GM19463 (cell line): ENCODE data around the gene ANKS1A.
"Not testable (repeated sequence)": the region's sequence is repeated elsewhere in the genome, so short reads cannot be mapped to it uniquely, and the experiment has no call there.

Source experiments
- ATAC-seq: cut with Tn5 transposase; IDR thresholded peaks from one replicate; pipeline ENCODE4 v1.9.1; 2021; ENCODE audit warnings: mild to moderate bottlenecking, moderate library complexity; ENCODE audit not compliant: unreplicated experiment

Gene ANKS1A

GRCh38 chr6:34888874-34889555 lies at the start of gene ANKS1A:
Gene ANKS1A (plus strand): TSS chr6:34889255. CDS start chr6:34889403, 148 bp downstream.
- ATAC-seq, result peak; percentile 58

DNA sequence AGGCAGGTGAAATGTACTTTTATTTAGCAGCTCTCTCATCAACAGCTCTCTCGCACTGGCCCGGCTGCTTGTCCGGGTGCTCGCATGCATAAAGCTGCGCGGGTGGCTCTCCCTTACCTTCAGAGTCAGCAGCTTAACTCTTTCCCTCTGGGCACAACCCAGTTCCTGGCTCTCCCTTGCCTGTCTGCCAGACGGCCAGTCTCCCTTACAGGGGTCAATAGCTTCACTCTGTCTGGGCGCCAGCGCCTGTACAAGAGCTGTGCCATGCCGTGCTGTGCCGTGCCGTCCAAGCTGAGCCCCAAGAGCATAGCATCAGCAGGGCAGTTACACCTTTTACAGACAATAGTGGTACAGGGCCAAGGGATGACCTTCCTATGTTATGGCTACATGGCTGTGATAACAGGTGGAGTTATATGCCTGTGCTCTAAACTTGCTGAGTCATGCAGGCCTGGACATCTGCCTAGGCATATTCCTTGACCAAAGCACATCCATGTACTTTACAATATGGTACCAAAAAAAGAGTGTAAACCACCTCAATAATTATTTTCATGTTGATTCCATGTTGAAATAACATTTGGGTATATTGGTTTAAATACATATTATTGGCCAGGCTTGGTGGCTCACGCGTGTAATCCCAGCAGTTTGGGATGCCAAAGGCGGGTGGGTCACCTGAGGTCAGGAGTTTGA lies 49.2 kb upstream of the ANKS1A start:
- no peak for ATAC-seq

- ATAC-seq, result not testable (repeated sequence)
Observed at GRCh38 chr6:34849066-34849465, 40.0 kb upstream of the ANKS1A start.

GRCh38 chr6:34851361-34851760 lies 37.7 kb upstream of the ANKS1A start:
- ATAC-seq, result no peak

GRCh38 chr6:34852406-34853085 lies 36.5 kb upstream of the ANKS1A start:
- ATAC-seq, result no peak

GRCh38 chr6:34855463-34855862 lies 33.6 kb upstream of the ANKS1A start:
- ATAC-seq, result no peak

DNA sequence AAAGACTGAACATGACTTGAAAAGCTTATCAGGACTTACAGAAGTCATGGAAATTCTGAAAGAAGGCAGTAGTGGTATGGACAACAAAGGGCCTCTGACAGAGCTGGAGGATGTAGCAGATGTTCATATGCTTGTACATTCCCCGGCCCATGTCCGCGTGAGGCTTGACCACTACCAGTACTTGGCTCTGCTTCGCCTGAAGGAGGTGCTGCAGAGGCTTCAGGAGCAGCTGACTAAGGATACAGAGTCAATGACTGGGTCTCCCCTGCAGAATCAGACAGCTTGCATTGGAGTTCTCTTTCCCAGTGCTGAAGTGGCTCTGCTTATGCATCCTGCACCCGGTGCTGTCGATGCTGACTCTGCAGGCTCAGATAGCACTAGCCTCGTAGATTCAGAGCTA lies 30.4 kb upstream of the ANKS1A start:
- ATAC-seq, result no peak

GRCh38 chr6:34859951-34860350 lies 29.1 kb upstream of the ANKS1A start:
- ATAC-seq, result no peak

DNA sequence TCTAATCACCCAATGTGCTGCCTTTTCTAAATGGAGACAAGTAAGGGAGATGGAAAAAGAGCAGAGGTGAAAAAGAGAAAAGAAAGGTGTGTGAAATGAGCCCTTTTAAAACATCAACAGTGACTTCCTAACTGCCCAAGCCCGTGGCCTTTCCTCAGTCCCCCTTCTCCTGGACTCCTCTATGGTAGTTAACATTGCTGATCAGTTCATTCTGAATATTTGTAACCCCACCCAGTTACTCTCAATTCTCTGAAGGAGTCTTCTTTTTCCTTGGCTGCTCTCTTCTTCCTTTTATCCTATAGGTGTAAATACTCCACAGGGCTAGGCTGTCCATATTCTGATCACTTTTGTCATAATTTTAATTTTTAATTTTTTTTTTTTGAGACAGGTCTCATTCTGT lies 28.3 kb upstream of the ANKS1A start:
- no peak for ATAC-seq

DNA sequence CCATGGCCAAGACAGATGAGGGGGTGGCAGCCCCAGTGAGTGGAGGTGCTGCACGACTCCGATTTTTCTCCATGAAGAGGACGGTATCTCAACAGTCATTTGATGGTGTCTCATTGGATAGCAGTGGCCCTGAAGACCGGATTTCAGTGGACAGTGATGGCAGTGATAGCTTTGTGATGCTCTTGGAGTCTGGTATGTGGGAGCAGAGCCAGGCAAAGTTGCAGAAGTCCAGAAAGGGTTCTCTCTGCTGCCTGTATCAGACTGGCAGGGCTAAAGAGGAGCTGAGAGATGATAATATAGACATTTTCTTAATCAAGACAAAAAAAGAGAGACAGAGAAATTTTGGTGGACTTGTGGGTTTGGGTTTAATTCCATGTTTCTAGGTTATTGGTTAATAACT lies 25.0 kb upstream of the ANKS1A start:
- no peak for ATAC-seq

DNA sequence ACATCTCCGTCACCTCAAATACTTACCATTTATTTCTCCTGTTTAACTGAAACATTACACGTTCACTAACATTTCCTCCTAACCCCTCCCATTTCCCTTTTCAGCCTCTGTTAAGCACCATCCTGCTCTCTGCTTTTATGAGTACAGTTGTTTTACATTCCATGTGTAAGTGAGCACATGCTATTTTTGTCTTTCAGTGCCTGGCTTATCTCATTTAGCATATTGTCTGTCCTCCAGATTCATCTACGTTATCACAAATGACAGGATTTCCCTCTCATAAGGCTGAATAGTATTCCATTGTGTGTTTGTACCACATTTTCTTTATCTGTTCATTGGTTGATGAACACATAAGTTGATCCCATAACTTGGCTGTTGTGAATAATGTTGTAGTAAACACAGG lies 23.9 kb upstream of the ANKS1A start:
- no peak for ATAC-seq

DNA sequence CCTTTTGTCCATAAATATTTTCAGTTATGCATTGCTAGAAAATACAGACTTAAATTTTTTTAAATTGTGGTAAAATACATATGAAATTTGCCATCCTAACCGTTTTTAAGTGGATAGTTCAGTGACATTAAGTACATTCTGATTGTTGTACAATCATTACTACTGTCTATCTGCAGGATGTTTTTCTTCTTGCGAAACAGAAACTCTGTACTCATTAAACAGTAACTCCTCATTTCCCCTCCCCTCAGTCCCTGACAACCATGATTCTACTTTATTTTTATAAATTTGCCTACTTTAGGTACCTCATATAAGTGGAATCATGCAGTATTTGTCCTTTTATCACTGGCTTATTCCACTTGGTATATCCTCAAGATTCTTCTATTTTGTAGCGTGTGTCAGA lies 22.5 kb upstream of the ANKS1A start:
- no peak for ATAC-seq

- no peak for ATAC-seq
Observed at GRCh38 chr6:34867484-34867883, 21.6 kb upstream of the ANKS1A start.

DNA sequence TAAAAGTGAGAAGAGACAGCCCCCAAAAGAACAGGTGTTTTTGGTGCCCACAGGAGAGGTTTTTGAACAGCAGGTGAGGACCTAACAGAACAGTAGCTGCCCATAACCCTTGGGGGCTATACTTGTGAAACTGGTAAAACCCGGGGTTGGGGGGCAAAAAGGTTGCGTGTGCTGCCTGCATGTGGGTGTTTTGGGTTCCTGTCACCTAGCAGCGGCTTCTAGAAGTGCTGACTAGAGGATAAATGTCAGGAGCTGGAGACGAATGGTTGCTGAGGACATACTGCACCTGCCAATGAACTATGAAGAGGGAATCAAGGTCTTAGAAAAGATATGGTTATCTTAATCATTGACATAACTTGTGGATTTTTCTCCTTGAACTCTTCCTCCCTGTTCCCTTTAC lies 17.2 kb upstream of the ANKS1A start:
- ATAC-seq, result no peak

DNA sequence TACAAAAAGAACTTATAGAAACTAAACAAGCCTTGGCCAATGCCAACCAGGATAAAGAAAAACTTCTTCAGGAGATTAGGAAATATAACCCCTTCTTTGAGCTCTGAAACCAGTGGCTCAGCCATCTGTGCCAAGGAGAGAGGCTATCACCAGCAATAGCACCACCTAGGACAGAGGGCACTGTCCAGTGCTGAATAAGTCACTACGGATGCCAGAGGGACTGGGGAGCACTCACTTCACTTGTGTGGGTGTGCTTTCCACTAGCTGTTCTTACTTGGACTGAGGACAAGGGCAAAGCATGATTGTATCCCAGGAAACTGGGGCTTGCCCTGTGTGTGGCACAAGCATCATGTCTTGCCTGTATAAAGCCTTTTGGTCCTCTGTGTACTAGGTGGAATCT lies 16.7 kb upstream of the ANKS1A start:
- no peak for ATAC-seq

DNA sequence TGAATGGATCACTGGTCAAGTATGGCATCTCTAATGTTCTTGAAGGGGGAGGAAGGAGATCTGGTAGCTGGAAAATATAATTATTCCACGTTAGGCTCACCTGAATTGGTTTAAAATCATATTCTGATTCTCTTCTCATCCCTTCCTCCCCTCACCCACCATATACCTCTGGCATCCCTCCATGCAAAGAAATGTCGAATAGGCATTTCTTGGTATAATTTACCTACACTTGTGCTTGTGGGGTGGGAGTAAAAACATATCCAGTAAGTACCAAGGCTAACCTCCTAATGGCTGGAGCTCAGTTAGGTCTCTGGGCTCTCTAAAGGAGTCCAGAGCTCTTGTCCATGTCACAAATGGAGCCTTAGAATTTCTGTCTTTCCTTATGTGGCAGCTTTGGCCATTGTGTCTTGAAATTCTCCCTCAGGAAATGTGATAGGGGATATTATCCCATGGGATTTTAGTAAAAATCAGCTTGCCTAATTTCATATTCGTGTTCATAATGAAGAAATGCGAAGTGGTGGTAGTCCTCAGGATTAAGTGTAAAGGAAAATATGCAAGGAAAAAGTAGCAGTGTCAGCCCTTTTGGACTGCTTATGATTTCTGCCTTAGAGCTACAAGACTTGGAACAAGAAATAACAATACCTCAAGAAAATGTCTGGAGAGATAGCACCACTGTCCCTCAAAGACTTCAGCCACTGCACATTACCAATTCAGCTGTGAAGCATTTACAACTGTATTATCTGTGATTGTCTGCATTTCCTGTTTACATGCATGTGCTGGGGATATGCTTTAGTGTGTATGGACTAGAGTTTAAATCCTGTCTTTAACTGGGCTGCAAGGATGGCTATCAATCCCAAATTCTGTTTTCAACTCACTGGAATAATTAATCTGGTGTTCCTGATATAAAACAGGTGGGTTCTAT lies 13.5 kb upstream of the ANKS1A start:
- no peak for ATAC-seq

DNA sequence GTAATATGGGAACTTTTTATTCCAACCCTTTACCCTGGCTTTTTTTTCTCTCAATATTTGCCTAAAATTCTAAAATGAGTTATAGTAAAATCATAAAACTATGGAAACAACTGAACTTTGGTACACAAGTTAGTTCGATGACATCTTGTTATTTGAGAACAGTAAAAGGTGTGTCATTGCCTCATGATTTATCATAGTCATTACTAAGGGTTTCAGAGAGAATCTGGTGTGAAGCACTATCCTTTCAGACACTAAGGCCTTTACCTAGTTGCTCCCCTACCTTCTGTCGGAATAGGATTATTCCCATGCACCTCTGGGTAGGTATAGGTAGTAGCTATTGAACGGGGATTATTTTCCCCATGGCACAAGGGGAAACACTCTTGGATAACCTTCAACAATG lies 12.6 kb upstream of the ANKS1A start:
- no peak for ATAC-seq

DNA sequence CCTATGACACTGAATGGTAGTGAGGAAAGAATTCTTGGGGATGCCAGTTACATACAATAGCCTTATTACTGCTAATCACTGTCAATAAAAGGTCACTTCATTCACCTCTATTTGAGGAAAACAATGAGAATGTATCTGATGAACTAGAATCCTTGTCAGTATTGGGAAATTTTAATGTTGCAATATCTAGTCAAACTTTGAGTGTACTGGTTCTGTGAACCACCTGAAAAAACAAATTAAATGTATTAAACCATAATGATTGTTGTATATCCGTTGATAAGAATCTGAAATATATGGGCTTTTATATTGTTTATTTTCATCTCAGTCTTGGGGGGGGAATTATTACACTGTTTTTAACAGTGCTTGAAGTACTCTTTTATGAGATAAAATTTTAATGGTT lies 11.8 kb upstream of the ANKS1A start:
- no peak for ATAC-seq

DNA sequence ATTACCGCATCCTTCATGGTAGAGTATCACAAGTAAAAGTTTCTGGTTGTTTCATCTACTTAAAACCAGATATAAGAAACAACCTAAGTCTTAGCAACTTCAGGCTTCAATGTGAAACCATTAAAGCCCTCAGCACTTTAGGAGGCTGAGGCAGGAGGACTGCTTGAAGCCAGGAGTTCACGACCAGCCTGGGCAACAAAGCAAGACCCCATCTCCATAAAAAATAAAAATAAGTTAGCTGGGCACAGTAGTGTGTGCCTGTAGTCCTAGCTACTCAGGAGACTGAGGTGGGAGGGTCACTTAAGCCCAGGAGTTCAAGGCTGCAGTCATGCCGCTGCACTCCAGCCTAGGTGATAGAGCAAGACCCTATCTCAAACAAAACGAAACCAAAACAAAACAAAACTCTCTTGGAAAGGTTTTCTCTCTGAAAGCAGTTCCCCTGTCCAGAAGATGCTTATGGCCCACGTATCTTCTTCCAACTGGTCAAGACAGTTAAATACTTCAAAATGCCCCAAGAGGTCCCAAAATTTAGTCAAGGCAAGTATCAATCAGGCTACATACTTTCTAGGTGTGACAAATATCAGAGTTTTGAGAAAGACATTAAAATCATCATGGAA lies 11.1 kb upstream of the ANKS1A start:
- ATAC-seq, result no peak

DNA sequence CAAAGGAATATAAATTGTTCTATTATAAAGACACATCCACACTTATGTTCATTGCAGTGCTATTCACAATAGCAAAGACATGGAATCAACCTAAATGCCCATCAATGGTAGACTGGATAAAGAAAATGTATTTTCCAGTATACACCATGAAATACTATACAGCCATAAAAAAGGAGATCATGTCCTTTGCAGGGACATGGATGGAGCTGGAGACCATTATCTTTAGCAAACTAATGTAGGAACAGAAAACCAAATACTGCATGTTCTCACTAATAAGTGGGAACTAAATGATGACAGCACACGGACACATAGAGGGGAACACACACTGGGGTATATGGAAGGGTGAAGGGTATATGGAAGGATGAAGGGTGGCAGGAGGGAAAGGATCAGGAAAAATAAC lies 5.0 kb upstream of the ANKS1A start:
- not testable (repeated sequence) for ATAC-seq

GRCh38 chr6:34884996-34885395 lies 4.1 kb upstream of the ANKS1A start:
- no peak for ATAC-seq
